Activated T-cell treated with anti-CD3 and anti-CD28 coated beads for 1 hour (primary cell): ENCODE results near the gene PARD6G.

Experiments
- DNase-seq: peaks from one replicate; pipeline ENCODE4 v3.0.0-alpha.2; 2020; ENCODE audit warnings: low read depth

Gene PARD6G

GRCh38 chr18:80210312-80211083 is 36.8 kb downstream of the PARD6G start:
- DNase-seq: no peak

- DNase-seq: no peak
Measured at GRCh38 chr18:80208620-80209019, 38.7 kb downstream of the PARD6G start.

- no peak for DNase-seq
Measured at GRCh38 chr18:80205294-80205693, 42.0 kb downstream of the PARD6G start.

GRCh38 chr18:80204142-80204541 is 43.2 kb downstream of the PARD6G start:
- DNase-seq: no peak

GRCh38 chr18:80203249-80203648 is 44.1 kb downstream of the PARD6G start:
- DNase-seq: no peak

- no peak for DNase-seq
Measured at GRCh38 chr18:80202264-80202998, 44.9 kb downstream of the PARD6G start.

- no peak for DNase-seq
Measured at GRCh38 chr18:80201739-80202138, 45.6 kb downstream of the PARD6G start.

- no peak for DNase-seq
Measured at GRCh38 chr18:80200932-80201672, 46.2 kb downstream of the PARD6G start.

- no peak for DNase-seq
Measured at GRCh38 chr18:80200171-80200931, 47.0 kb downstream of the PARD6G start.

GRCh38 chr18:80198994-80199748 is 48.1 kb downstream of the PARD6G start:
- no peak for DNase-seq

- DNase-seq: no peak
Measured at GRCh38 chr18:80198391-80198790, 48.9 kb downstream of the PARD6G start.

GRCh38 chr18:80197528-80197927 is 49.8 kb downstream of the PARD6G start:
- no peak for DNase-seq

- DNase-seq: no peak
Measured at GRCh38 chr18:80196528-80197320, 50.6 kb downstream of the PARD6G start.

- DNase-seq: no peak
Measured at GRCh38 chr18:80194874-80195570, 52.3 kb downstream of the PARD6G start.

GRCh38 chr18:80193701-80194100 is 53.6 kb downstream of the PARD6G start:
- DNase-seq: no peak

GRCh38 chr18:80192653-80193385 is 54.5 kb downstream of the PARD6G start:
- no peak for DNase-seq

- no peak for DNase-seq
Measured at GRCh38 chr18:80191907-80192652, 55.2 kb downstream of the PARD6G start.

- DNase-seq: no peak
Measured at GRCh38 chr18:80191264-80191663, 56.0 kb downstream of the PARD6G start.
